GM06990 (cell line): ENCODE data around the gene SLC8A2.

Experiments used
- DNase-seq: peaks from one replicate; pipeline ENCODE4 v3.0.0-alpha.2; 2011; ENCODE audit not compliant: insufficient read length; ENCODE audit errors: extremely low read depth
- H3K27me3 ChIP-seq: replicated peaks from 2 replicates; pipeline ENCODE4 v1.6.0; 2011; ENCODE audit warnings: low read length; ENCODE audit not compliant: control insufficient read depth, insufficient read depth
- H3K36me3 ChIP-seq: 2 replicates; pipeline ENCODE4 v1.5.1; 2011; ENCODE audit warnings: low read length; ENCODE audit not compliant: control insufficient read depth, insufficient read depth
- H3K4me3 ChIP-seq: replicated peaks from 2 replicates; pipeline ENCODE4 v1.5.1; 2011; ENCODE audit warnings: low read depth, mild to moderate bottlenecking, control low read depth, low read length
- TF ChIP-seq, protein P1 (sequence below): IDR thresholded peaks from 2 replicates; pipeline ENCODE4 v1.5.1; 2011; ENCODE audit warnings: low read length, control low read depth, mild to moderate bottlenecking, inconsistent platforms; ENCODE audit not compliant: insufficient read depth, poor library complexity, severe bottlenecking

Gene SLC8A2

DNA sequence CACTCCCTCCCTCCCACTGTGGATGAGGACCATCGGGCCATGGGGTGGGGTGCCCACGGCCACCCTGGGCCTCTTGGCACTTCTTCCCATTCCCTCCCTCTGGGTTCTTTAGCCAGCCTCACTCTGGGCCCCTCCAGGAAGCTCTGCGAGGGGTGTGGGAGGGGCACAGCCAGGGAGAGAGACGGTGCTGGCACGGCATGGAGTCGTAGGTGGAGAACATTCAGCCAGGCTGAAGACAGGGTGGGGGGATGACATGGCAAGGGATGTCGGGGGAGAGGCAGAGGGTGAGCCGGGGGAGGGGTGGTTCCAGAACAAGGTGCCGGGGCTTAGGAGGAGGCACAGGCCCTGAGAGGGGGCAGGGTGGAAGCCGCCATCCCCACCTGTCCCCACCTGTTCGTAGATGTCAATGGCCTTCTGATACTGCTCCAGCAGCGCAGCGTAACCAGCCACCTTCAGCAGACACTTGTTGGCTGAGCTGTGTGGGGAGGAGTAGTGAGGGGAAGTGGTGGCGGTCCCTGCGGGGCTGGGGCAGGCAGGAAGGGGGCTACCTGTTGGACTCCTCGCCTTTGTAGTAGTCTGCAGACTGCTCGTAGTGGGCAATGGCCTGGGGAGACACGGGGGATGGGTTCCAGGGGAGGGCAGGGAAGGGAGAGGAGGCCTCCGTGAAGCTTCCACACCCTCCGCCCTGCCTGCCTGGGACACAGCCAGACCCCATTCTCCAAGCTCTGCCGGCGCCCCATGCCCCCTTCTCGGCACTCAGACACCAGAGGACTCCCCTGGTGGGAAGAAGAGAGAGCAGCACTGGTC, 21.1 kb upstream of the SLC8A2 start:
- TF ChIP-seq, protein P1, sequence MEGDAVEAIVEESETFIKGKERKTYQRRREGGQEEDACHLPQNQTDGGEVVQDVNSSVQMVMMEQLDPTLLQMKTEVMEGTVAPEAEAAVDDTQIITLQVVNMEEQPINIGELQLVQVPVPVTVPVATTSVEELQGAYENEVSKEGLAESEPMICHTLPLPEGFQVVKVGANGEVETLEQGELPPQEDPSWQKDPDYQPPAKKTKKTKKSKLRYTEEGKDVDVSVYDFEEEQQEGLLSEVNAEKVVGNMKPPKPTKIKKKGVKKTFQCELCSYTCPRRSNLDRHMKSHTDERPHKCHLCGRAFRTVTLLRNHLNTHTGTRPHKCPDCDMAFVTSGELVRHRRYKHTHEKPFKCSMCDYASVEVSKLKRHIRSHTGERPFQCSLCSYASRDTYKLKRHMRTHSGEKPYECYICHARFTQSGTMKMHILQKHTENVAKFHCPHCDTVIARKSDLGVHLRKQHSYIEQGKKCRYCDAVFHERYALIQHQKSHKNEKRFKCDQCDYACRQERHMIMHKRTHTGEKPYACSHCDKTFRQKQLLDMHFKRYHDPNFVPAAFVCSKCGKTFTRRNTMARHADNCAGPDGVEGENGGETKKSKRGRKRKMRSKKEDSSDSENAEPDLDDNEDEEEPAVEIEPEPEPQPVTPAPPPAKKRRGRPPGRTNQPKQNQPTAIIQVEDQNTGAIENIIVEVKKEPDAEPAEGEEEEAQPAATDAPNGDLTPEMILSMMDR: no peak
- Histone ChIP-seq H3K4me3 (no peak overlapping the region), H3K36me3 (peaks cover 49% of the 10 kb centered on the region), H3K27me3 (no peaks in the 10 kb centered on the region)
- no peak for DNase-seq

DNA sequence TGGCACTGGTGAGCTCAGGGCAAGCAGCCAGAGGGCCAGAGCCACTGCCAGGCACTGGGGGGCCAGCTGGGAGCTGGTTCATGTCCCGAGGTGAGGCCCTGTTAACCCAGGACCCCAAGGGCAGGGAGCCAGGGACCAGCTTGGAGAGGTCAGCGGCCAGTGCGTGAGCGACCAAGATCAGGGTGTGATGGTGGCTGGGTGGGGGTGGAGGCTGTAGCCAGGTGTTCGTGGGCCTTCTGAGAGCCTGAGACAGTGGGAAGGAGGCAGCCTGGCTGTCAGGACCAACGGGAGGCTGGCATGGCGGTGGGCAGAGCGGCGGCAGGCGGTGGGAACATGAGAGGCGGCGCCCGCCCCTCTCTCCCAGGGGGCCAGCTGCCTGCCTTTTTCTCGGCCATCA, 20.4 kb upstream of the SLC8A2 start:
- Histone ChIP-seq H3K27me3 (no peaks in the 10 kb centered on the region), H3K36me3 (peaks cover 45% of the 10 kb centered on the region), H3K4me3 (no peak overlapping the region)
- DNase-seq: no peak
- TF ChIP-seq, protein P1: no peak

DNA sequence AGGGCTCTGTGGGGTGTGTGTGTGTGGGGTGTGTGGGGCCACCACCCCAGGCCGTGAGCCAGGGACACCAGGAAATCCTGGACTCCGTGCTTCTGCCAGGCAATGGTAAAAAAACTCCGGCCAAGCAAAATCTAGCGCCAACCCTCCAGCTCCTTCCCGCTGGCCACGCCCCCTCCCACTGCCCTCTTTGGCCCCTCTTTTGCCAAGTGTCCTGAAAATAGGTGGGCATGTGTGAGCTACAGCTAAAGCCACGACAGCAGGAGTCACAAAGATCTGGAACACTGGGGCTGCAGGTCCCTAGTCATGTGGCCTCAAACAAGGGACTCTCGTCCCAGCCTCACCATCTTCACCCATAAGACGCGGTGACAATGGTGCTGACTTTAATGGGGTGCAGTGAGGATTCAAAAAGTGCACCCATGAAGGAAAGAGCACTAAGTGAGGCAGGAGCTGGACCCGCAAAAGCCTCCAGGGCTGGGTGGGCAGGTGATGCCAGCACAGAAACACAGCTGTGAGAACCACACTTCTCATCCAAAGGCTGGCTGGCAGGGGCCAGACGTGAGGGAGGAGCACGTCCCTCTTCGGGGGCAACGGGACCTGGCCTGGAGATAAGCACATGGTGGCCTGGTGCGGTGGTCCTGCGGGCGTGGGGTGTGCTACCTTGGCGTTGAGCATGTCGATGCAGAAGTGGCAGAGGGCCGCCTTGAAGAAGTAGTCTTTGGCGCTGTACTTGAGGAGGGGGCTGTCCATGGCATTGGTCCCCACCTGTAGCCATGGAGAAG, 19.9 kb upstream of the SLC8A2 start:
- Histone ChIP-seq H3K27me3 (no peaks in the 10 kb centered on the region), H3K36me3 (peaks cover 41% of the 10 kb centered on the region), H3K4me3 (no peak overlapping the region)
- TF ChIP-seq, protein P1: no peak
- DNase-seq: no peak

DNA sequence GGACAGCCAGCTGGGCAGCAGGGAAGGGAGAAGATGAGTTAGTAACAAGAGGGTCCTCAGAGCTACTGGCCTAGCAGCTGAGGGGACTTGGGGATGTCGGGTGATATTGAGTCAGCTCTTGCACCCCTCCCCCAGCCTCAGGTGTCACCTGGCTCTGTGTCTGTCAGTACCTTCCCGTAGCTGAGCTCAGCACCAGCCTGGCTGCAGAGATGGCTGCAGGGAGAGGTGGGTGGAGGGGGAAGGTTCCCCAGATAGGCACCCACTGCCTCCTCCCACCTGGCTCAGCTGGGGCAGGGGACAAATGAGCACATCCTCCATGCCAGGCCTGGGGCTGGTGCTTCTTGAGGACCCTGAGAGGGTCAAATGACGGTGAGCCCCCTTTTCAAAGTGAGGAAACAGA, 19.2 kb upstream of the SLC8A2 start:
- DNase-seq: no peak
- peaks cover 38% of the 10 kb centered on the region for H3K36me3 ChIP-seq
- TF ChIP-seq, protein P1: no peak
- H3K4me3 ChIP-seq: no peak overlapping the region
- no peaks in the 10 kb centered on the region for H3K27me3 ChIP-seq

DNA sequence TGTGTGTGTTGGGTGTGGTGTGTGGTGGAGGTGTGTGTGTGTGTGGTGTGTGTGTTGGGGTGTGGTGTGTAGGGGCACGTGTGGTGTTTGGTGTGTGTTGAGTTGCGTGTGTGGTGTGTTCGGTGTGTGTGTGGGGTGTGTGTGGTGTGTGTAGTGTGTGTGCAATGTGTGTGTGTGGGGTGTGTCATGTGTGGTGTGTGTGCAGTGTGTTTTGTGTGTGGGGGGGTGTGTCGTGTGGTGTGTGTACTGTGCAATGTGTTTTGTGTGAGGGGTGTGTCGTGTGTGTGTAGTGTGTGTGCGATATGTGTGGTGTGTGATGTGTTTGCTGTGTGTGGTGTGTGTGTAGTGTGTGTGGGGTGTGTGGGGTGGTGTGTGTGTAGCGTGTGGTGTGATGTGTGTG, 18.3 kb upstream of the SLC8A2 start:
- no peaks in the 10 kb centered on the region for H3K27me3 ChIP-seq
- no peak for DNase-seq

More for the DNA sequence above, 18.3 kb upstream of the SLC8A2 start:
- TF ChIP-seq, protein P1: no peak
- no peak overlapping the region for H3K4me3 ChIP-seq
- H3K36me3 ChIP-seq: peaks cover 31% of the 10 kb centered on the region
